Calu3 (cell line): ENCODE data around the gene LGI2. TPM values are rescaled to one million over a fixed set of nuclear protein-coding genes. Genes with fewer than 3 reads are reported as not detected.
"Not testable (repeated sequence)": the region's sequence is repeated elsewhere in the genome, so short reads cannot be mapped to it uniquely, and the experiment has no call there.

Experiments
- BruUV-seq: library from RNA; stranded (reverse); fragments of 400-500 nt; replicated peaks from 2 replicates; lab custom pipeline; 2021; lab: Mats Ljungman, UMichigan
- CTCF ChIA-PET: fragments of 300-600 bp; sonication (Branson Sonifier 250); formaldehyde crosslinking; loops from one replicate; lab custom pipeline; 2022; ENCODE audit warnings: antibody characterized with exemption; lab: Charles Lee
- DNase-seq: peaks from one replicate; pipeline ENCODE4 v3.0.0; 2022
- H3K27ac Mint-ChIP-seq: one replicate; pipeline ENCODE4 v1.8.0; 2022; ENCODE audit warnings: mixed read lengths; ENCODE audit not compliant: unreplicated experiment
- H3K27me3 Mint-ChIP-seq: one replicate; pipeline ENCODE4 v1.8.0; 2022; ENCODE audit warnings: mixed read lengths; ENCODE audit not compliant: unreplicated experiment
- H3K36me3 Mint-ChIP-seq: one replicate; pipeline ENCODE4 v1.8.0; 2022; ENCODE audit warnings: mild to moderate bottlenecking, moderate library complexity, mixed read lengths; ENCODE audit not compliant: insufficient read depth, unreplicated experiment
- H3K4me1 Mint-ChIP-seq: one replicate; pipeline ENCODE4 v1.8.0; 2022; ENCODE audit warnings: mild to moderate bottlenecking, low read depth, mixed read lengths; ENCODE audit not compliant: unreplicated experiment
- H3K4me3 Mint-ChIP-seq: one replicate; pipeline ENCODE4 v1.8.0; 2022; ENCODE audit warnings: mild to moderate bottlenecking, low read depth, moderate library complexity, mixed read lengths; ENCODE audit not compliant: unreplicated experiment
- H3K9me3 Mint-ChIP-seq: one replicate; pipeline ENCODE4 v1.8.0; 2022; ENCODE audit warnings: low read depth, mixed read lengths; ENCODE audit not compliant: unreplicated experiment
- intact Hi-C: fragments of 100-400 bp; cut with micrococcal nuclease; formaldehyde crosslinking; loops from one replicate; pipeline ENCODE4 v1.10.0; 2022; ENCODE audit not compliant: unreplicated experiment
- total RNA-seq: library from RNA; stranded (reverse); gene quantifications from 2 replicates; pipeline ENCODE4 v1.2.3, GENCODE V29; 2022
- TF ChIP-seq, protein P1 (sequence below): fragments of 200-600 bp; IDR thresholded peaks from one replicate; pipeline ENCODE4 v1.8.0; 2022; ENCODE audit warnings: antibody characterized with exemption; ENCODE audit not compliant: unreplicated experiment

The LGI2 gene
- total RNA-seq, 1 experiment from 2014 or later, result 0.59 TPM

DNA sequence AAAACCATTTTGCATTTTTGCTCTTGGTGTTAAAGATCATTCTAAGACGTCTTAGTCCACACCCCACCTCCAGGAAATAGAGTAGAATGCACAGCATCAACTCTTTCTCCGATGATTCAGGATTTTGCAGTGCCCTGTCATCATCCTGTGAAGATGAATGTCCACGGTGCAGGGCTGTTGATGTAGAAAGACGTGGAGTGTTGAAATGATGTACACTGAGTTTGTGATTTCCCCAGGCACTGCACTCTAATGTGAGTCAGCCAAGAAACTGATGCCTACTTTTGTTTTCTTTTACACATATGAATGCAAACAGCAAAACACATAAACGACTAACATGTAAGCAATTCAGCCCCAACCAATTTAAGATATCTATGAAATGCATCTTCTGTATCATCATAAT, 10.5 kb downstream of the LGI2 start:
- CTCF ChIA-PET, result interaction anchor here (0.7 kb wide), 2 partner anchors 10 to 555 kb away, joined by 3 read pairs; partner anchors contain the start of gene LGI2
- no TSS peak for BruUV-seq
- Mint-ChIP-seq H3K9me3 (no peaks in the 10 kb centered on the region), H3K4me1 (no peaks in the 10 kb centered on the region), H3K4me3 (no peak overlapping the region), H3K27ac (no peak overlapping the region), H3K27me3 (no peaks in the 10 kb centered on the region), H3K36me3 (no peaks in the 10 kb centered on the region)
- TF ChIP-seq, protein P1, sequence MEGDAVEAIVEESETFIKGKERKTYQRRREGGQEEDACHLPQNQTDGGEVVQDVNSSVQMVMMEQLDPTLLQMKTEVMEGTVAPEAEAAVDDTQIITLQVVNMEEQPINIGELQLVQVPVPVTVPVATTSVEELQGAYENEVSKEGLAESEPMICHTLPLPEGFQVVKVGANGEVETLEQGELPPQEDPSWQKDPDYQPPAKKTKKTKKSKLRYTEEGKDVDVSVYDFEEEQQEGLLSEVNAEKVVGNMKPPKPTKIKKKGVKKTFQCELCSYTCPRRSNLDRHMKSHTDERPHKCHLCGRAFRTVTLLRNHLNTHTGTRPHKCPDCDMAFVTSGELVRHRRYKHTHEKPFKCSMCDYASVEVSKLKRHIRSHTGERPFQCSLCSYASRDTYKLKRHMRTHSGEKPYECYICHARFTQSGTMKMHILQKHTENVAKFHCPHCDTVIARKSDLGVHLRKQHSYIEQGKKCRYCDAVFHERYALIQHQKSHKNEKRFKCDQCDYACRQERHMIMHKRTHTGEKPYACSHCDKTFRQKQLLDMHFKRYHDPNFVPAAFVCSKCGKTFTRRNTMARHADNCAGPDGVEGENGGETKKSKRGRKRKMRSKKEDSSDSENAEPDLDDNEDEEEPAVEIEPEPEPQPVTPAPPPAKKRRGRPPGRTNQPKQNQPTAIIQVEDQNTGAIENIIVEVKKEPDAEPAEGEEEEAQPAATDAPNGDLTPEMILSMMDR, result no peak
- intact Hi-C loops, result no loop called here
- no peak for DNase-seq

- Mint-ChIP-seq H3K27ac (no peak overlapping the region), H3K4me3 (no peak overlapping the region), H3K36me3 (no peaks in the 10 kb centered on the region), H3K4me1 (no peaks in the 10 kb centered on the region), H3K9me3 (no peaks in the 10 kb centered on the region), H3K27me3 (no peaks in the 10 kb centered on the region)
- intact Hi-C loops, result no loop called here
- CTCF ChIA-PET, result no interaction called here
- DNase-seq, result no peak
- no TSS peak for BruUV-seq
- TF ChIP-seq, protein P1, result no peak
These were observed 11.2 kb downstream of the LGI2 start for GRCh38 chr4:25019501-25019900.

DNA sequence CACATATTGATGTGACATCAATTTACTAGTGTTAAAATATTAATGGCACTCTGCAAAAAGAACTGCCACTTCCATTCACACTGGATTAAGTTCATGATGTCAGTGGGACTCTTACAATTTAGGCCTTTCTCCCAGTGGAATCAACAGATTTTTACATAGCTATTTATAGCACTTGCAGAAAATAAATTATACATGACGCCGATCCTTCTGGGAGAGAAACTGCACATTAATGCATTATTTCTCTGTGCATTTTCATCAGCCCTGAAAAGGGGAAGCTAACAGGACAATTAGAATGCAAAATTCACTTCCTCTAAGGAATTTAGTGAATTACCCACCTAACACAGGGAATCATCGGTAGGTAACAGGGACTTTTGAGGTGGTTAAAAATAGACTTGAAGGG, 15.7 kb downstream of the LGI2 start:
- intact Hi-C loops, result no loop called here
- BruUV-seq, result no TSS peak
- no peaks in the 10 kb centered on the region for H3K36me3 Mint-ChIP-seq
- no peaks in the 10 kb centered on the region for H3K27me3 Mint-ChIP-seq
- no peaks in the 10 kb centered on the region for H3K4me1 Mint-ChIP-seq
- H3K9me3 Mint-ChIP-seq, result no peaks in the 10 kb centered on the region
- TF ChIP-seq, protein P1, result no peak
- CTCF ChIA-PET, result no interaction called here
- no peak overlapping the region for H3K4me3 Mint-ChIP-seq
- no peak for DNase-seq
- no peak overlapping the region for H3K27ac Mint-ChIP-seq

DNA sequence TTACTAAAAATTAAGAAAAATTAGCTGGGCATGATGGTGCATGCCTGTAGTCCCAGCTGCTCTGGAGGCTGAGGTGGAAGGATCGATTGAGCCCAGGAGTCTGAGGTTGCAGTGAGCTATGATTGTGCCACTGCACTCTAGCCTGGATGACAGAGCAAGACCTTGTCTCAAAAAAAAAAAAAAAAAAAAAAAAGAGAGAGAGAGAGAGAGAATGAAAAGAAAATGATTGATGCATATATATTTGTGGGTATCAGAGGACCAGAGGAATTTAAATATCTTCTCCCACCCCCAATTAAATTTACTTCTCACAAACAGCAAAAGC, 16.1 kb downstream of the LGI2 start:
- intact Hi-C loops, H3K27ac Mint-ChIP-seq, H3K36me3 Mint-ChIP-seq, H3K27me3 Mint-ChIP-seq, H3K4me1 Mint-ChIP-seq, BruUV-seq, H3K9me3 Mint-ChIP-seq, H3K4me3 Mint-ChIP-seq, DNase-seq: not testable (repeated sequence)
- CTCF ChIA-PET, result interaction anchor here (0.6 kb wide), 1 partner anchor 490 kb away, joined by 5 read pairs; no protein-coding TSS in a partner anchor

- Mint-ChIP-seq H3K4me3 (no peak overlapping the region), H3K36me3 (no peaks in the 10 kb centered on the region), H3K9me3 (no peaks in the 10 kb centered on the region), H3K4me1 (no peaks in the 10 kb centered on the region), H3K27me3 (no peaks in the 10 kb centered on the region), H3K27ac (no peak overlapping the region)
- intact Hi-C loops, result no loop called here
- no peak for DNase-seq
- BruUV-seq, result no TSS peak
- TF ChIP-seq, protein P1, result no peak
- CTCF ChIA-PET, result interaction anchor here (0.6 kb wide), 1 partner anchor 489 kb away, joined by 5 read pairs; no protein-coding TSS in a partner anchor
These were observed 16.7 kb downstream of the LGI2 start for GRCh38 chr4:25013756-25014661.
